NCI-H1048 (cell line): ENCODE measurements around the gene PEX5.
"Not testable (repeated sequence)": the region's sequence is repeated elsewhere in the genome, so short reads cannot be mapped to it uniquely, and the experiment has no call there.

Experiments used
- DNase-seq: peaks from one replicate; lab custom pipeline; 2025; lab: John Stamatoyannopoulos, UW

The PEX5 gene

GRCh38 chr12:7160183-7160582 lies 29.3 kb upstream of the PEX5 start:
- DNase-seq: no peak

DNA sequence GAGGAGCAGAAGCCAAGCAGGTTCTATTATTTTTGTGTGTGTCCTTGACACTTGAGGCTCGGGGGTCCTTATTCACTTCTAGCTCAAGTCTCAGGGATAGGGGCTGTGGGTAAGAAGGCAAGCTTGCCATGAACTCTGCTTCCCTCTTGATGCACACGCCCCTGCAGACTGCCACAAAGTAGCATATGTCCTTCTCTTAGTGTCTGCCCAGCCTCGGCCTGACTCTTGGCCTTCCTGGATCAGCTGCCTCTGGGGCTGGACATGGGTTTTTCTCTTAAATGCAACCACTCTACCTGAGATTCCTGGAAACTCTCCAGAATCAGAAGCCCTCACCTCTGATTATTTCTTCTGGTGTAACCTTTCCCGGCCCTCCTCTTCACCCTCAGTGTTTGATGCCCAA lies 28.2 kb upstream of the PEX5 start:
- DNase-seq: no peak

GRCh38 chr12:7161811-7162210 lies 27.7 kb upstream of the PEX5 start:
- no peak for DNase-seq

GRCh38 chr12:7162691-7163114 lies 26.8 kb upstream of the PEX5 start:
- peak; percentile 45 for DNase-seq

DNA sequence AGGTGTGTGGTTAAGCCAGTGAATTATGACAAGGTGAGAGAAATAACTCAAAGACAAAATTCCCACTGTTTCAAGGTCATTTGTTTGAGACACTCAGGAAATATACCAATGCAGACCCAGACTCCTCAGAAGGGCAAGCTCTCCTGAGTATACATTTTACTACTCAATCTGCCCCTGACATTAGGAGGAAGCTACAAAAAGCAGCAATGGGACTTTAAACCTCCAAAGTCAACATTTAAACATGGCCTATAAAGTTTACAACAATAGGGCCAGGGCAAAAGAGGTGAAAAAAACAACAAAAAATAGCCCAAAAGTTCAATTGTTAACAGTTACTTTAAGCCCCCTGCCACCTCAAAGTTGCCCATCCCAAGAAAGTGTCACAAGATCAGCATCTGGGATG lies 19.5 kb upstream of the PEX5 start:
- DNase-seq: no peak

- DNase-seq: no peak
These were observed 17.6 kb upstream of the PEX5 start for GRCh38 chr12:7171854-7172253.

DNA sequence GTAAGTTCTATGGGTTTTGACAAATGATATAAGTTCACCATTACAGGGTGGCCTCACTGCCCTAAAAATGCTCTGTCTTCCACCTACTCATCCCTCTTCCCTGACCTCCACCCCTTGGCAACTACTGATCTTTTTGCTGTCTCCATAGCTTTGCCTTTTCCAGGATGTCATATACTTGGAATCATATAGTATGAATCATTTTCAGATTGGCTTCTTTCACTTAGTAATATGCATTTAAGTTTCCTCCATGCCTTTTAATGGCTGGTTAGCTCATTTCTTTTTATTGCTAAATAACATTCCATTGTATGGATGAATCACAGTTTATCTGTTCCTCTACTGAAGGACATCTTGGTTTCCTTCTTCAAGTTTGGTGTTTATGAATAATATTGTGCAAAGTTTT lies 14.0 kb upstream of the PEX5 start:
- no peak for DNase-seq

GRCh38 chr12:7176595-7176994 lies 12.9 kb upstream of the PEX5 start:
- DNase-seq: no peak

DNA sequence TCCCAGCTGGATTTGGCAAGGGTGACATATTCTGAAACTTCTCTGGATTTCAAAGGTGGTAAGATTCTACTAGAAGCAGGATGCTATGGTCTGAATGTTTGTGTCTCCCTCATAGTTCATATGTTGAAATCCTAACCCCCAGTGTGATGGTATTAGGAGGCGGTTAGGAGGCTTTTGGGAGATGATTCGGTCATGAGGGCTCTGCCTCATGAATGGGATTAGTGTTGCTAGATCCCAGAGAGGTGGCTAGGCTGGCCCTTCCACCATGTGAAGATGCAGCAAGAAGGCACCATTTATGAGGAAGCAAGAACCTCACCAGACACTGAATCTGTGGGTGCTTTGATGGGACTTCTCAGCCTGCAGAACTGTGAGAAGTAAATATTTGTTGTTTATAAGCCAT lies 11.0 kb upstream of the PEX5 start:
- DNase-seq: no peak

GRCh38 chr12:7180685-7181084 lies 8.8 kb upstream of the PEX5 start:
- no peak for DNase-seq

DNA sequence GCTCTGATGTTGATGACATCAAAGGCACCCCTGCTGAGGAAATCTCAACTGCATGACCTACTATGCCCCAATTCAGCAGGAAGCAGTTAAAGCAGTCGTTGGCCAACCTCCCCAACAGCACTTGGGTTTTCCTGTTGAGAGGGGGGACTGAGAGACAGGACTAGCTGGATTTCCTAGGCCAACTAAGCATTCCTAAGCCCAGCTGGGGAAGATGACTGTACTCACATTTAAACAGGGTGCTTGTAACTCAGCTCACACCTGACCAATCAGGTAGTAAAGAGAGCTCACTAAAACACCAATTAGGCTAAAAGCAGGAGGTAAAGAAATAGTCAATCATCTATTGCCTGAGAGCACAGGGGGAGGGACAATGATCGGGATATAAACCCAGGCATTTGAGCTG lies 3.4 kb upstream of the PEX5 start:
- DNase-seq: not testable (repeated sequence)

GRCh38 chr12:7188562-7189397 lies 706 bp upstream of the PEX5 start:
- DNase-seq: peak; percentile 1

- DNase-seq: no peak
These were observed 976 bp downstream of the PEX5 start for GRCh38 chr12:7190268-7191055.

DNA sequence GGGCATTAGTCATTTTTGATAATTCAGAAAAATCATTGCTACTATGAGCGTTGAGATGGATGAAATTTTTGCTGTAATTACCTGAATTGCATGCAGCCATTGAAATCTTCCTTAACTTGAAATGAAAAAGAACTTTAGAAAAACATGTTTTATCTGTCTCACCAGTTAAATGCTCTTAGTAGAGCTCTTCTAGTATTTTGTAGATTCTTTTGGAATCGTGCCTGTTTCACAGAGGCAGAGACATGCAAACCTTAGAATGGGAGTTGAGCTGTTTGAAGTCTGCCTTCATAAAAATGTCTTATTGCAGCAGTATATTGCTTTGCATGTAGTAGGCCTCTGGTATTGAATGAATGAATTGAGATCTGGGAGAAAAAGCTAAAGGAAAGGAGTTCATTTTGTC lies 4.2 kb downstream of the PEX5 start:
- no peak for DNase-seq

- no peak for DNase-seq
These were observed 8.4 kb downstream of the PEX5 start for GRCh38 chr12:7197841-7198240.

GRCh38 chr12:7203109-7203508 lies 13.6 kb downstream of the PEX5 start:
- DNase-seq: no peak

DNA sequence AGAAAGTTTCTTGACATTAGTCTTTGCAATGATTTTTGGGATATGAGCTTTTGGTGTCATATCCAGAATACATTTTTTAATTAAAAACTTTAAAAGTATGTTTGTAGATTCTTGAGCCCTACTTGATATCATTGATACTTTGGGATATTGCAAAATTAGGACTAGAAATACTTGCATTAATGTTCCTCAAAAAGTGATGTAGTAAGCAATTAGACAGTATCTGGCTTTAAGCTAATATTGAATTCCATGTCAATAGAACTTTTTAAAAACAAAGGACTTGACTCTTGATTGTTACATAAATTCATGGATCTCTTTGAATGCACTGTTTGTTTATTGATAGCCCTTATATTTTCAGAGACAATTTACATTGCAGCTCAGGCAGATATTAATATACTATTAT lies 15.6 kb downstream of the PEX5 start:
- DNase-seq: no peak

DNA sequence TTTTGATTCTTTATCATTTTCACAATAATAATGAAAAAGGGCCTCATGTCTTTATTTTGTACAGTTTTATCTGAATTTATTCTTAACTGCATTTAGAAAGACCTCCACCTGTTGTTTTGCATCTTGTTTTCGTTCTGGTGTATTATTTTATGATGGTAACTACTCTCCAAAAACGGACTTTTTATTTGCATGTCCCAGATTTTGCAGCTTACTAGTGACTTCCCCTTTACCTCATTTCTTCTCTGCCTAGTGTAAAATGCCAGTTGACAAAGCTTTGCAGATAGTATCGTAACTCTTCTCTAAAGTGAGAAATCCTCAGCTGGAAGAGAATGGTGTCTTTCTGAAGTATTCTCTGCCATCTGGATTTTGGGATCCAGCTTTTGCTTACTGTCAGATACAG lies 17.2 kb downstream of the PEX5 start:
- no peak for DNase-seq

DNA sequence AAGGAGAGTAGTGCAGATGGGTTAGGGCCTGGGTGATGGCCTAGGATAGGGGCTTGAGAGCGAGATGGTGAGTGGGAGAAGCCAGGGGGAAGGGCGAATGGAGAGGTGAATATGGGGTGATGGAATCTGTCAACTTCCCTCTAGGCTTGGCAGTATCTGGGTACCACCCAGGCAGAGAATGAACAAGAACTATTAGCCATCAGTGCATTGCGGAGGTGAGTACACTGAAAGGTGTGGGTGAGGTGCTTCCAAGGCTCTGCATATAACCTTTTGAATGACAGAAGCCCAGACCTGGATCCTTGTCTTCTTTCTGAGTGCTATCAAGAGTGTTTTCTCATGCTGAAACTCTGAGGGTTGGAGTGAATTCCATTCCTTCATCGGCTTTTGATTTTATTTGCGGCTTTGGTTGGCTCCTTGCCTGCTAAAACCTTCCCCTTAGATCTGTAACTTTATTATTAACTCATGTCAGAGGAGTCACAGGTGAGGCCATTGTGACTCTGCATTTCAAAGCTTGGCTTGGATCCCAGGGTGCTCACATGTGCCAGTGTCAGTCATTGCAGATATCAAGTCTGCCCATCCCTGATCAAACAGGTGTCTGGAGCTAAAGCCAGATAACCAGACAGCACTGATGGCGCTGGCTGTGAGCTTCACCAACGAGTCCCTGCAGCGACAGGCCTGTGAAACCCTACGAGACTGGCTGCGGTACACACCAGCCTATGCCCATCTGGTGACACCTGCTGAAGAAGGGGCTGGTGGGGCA lies 18.6 kb downstream of the PEX5 start:
- DNase-seq: no peak

GRCh38 chr12:7209958-7210357 lies 20.5 kb downstream of the PEX5 start:
- DNase-seq: no peak

DNA sequence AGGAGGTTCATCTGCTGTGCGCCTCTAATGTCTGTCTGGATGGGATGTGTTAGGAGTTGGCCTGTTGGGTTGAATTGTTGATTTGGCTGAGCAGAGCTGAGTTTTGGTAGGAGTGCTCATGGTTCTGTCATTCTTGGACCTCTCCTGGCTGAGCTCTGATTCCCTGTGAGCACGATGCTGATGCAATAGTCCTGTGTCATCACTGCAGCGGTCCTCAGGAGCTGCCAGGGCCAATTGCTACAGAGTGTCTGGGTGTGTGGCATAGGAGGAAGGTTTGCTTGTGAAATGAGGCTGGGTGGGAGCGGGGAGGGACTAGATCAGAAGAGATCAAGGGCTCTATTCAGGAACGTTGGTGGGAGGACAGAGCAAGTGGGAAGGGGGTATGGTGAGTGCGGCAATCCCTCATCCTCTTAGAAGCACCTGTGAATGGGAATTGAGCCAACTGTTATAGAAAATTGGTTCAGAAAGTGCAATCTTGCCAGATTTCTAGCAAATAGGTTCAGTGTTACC lies 21.2 kb downstream of the PEX5 start:
- DNase-seq: no peak

GRCh38 chr12:7212678-7213077 lies 23.2 kb downstream of the PEX5 start:
- no peak for DNase-seq
